Adrenal gland (tissue), 5 donors: Measurements from ENCODE around the gene FUBP1.

Experiments used
- CTCF ChIP-seq, 6 experiments: fragments of 450-650 bp in 4 of 6; fragments of 200-600 bp in 2 of 6; sonication (generic) in 1 of 6; IDR thresholded peaks; 1 replicate in 5 of 6; 2 replicates in 1 of 6; pipeline versions ENCODE4 v1.5.1 to v1.8.0; 2016 to 2021; ENCODE audit warnings: antibody characterized with exemption in 6 of 6, mild to moderate bottlenecking in 2 of 6, moderate library complexity in 1 of 6
- POLR2A ChIP-seq, 2 donors: fragments of 450-650 bp; IDR thresholded peaks; one replicate each; pipeline ENCODE4 v1.6.1; 2017; ENCODE audit warnings: antibody characterized with exemption in 2 of 2, mild to moderate bottlenecking in 2 of 2, moderate library complexity in 1 of 2
- donor health status: DM: no; HTN: no; CAD: no.

DNA sequence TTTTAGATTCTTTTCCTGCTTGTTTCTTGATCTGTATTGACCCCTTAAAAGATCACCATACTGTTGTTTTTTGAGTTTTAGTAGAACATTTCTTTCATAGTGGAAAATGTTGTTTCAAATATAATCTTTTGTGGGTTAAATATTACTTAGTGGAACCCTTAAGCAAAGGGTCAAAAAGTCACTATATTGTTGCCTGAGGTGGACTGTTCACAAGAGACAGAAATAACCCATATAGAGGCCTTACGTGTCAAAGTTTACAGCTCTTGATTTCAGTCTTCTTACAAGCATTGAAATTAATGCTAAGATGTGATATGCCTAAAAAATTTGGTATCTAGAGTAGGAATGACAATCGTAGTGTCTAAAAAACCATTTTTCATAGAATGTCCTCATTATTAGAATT lies 32.2 kb upstream of the FUBP1 start:
- no peak for TF ChIP-seq CTCF (IDR thresholded peaks at IDR 0.05)
- TF ChIP-seq POLR2A (IDR thresholded peaks at IDR 0.05): no peak
